ENCODE measurements around the gene PTH1R.
A peak's percentile ranks its signal among the peaks of the same experiment; 100 is the strongest.

PTH1R gene

DNA sequence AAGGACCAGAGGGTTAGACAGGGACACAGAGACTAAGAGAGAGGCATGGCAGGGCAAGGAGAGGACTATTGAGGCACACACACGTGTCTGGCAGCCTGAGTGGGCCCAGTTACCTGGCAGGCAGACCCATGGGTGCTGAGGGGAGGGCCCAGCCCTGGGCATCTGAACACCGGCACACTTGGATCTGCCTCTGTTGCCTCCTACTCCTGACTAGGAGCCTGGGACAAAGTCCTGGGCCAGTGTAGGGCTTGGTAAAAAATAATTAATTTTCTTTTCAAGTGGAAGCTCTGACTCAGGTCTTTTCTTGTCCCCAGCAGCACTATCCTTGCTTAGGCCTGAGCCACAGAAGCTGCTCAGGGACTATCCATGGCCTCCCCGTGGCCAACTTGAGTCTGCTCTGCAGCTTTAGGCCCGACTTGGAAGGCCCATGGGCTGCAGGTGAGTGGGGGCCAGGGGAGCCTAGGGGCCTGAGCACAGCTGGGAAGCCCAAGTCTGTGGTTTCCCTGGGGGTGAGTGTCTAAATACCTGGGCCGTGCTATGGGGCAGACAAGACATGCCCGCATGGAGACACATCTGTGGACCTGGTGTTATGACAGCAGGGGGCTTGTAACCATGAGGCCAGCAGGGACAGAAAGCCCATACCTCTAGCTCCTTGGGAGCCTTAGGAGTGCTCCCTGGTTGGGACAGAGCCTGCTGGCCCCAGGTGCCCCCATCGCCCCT, at the start of gene PTH1R:
TSS of gene PTH1R (plus strand) at position 316 of the 720 bp plus-strand sequence. CDS start 5,839 bp downstream, outside the sequence.
- DNase-seq = no peak

DNA sequence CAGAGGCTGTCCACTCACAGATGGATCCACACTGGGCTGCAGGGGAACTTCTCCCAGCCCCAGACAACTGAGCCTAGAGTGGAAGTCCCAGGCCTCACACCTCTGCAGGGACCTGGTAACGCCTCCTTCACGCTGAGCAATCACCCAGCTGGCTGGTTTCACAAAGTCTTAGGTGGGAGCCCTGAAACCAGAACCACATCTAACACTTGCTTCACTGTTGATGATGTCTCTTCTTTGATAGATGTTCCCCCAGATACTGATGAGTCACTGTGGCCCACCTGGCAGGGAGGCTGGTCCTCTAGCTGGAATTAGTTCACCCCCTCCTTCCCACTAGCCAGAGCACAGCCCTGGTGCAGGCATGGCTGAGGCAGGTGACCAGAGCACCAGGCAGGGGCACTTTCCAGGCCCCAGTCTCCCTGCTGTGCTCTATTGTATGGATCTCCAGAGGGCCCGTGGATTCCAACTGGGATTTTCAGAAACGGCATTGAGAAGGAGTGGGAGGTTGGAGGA, 47.8 kb upstream of the PTH1R start:
- no peak for DNase-seq

DNA sequence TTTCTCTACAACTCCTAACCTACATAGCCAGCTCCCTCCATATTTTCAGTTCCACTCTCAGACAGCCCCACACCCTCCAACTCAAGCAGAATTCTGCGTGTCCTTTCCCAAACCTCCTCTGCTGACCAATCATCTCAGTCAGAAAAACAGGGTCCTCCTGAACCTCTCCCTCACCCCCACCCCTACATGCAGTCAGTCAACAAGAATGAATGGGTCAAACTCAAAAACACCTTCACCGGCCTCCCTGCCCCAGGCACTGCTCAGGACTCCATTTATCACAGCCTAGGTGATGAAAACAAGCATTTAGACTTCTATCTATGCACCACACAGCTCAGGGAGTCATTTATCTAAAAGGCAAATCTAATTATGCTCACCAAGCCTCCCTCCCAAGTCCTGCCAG, 46.7 kb upstream of the PTH1R start:
- no peak for DNase-seq

DNA sequence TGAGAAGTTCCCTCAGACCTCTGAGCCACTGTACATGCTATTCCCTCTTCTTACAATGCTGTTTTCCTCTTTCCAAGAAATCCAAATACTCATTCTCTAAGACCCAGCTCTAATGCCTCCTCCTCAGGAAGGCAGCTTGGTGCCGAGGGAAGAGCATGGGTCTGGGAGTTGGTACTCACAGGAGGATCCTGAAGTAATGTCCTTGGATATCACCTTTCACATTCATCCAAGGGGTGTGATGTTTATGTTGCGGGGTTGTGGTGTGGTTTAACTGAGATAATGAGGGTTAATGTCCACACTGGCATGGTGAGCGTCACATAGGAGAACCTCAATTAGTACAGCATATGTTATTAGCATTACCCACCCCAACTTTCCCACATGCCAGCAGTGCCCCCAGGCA, 46.2 kb upstream of the PTH1R start:
- DNase-seq = no peak

DNA sequence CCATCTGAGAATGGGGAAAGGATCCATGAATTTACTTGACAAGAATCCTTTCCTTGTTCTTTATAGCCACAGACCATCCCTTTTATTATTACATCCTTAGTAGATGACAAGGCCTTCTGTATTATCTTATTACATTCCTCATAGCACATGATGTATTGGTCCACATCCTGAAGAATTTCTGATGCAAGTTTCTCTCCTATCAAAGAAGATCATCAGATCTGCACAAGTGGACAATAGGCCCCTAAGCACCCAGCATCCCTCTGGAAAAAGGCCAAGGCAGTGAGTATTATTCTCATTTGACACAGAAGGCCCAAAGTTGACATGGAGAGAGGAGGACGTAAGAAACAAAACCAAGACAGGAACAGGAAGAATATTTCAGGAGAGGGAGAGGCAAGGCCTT, 45.7 kb upstream of the PTH1R start:
- DNase-seq = no peak

DNA sequence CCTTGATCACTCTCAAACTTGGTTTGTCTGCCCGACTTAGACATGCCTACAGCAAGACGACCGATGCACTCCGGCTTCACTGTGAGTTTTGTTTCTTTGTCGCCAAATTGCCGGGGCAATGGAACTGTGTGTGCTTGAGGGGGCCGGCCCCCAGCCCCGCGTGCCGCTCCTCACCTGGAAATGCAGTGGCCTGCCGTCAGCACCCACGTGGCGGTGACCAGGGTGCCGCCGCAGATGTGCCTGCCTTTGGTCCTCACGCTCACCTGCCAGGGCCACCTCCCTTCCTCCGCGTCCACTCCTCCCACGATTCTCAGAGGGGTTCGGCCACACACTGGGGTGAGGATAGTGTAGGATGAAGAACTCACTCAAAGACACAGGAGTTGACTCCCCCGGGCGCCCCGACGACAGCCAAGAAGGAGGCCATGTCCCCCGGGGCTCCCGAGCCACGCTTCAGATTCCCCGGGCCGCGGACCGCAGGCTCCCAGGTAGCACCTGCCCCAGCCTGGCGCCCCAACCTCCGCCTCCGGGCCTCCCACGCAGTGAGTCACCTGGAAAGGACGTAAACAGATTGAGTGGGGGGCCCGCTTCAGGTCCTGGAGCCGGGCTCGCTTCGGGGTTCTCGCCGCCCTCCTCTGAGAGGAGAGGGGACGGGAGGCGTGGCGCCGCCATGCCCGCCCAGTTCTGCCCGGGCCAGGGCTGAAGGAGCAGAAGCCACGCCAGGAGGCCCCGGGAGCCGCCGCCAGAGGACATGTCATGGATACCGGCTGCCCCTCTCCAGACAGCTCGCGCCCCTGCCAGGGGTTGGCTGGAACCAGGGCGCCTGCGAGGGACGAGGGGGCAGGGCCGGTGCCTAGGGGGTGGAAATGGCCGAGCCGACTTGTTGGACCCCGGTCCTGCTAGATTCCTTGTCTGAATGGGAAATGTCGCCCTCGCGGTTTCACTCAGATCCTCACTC, 43.9 kb upstream of the PTH1R start:
- no peak for DNase-seq

DNA sequence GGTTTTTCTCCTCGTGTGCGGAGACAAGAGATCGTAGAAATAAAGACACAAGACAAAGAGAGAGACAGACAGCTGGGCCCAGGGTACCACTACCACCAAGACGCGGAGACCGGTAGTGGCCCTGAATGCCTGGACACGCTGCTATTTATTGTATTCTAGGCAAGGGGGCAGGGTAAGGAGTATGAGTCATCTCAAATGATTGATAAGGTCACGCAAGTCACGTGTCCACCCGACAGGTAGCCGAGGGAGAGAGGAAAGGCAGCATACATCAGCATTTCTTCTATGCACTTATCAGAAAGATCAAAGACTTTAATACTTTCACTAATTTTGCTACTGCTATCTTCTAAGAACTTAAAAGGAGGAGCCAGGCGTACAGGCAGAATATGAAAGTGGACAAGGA, 42.5 kb upstream of the PTH1R start:
- DNase-seq = no peak

DNA sequence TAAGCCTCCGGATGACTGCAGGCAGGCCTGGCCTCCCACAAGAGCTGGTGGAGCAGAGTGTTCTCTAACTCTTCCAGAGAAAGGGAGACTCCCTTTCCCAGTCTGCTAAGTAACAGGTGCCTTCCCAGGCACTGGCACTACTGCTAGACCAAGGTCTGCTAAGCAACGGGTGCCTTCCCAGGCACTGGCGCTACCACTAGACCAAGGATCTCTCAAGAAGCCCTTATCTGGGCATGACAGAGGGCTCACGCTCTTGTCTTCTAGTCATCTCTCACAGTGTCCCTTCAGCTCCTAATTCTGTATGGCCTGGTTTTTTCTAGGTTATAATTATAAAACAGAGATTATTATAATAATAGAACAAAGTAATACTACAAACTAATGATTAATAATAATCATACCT, 42.0 kb upstream of the PTH1R start:
- no peak for DNase-seq

DNA sequence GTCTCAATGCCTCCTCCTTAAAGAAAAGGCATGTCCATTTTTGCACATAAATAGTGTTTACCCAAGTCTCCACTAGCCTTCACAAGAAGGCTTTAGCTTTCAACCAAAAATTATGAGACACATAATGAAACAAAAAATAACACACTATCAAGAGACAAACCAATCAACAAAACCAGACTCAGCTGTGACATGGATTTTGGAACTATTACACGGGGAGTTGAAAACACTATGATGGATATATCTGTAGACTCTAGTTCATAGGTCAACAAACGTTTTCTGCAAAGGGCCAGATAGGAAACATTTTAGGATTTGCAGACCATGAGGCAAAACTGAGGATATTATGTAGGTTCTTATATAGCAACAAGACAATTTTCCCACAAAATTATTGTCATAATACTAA, 39.2 kb upstream of the PTH1R start:
- DNase-seq = no peak

DNA sequence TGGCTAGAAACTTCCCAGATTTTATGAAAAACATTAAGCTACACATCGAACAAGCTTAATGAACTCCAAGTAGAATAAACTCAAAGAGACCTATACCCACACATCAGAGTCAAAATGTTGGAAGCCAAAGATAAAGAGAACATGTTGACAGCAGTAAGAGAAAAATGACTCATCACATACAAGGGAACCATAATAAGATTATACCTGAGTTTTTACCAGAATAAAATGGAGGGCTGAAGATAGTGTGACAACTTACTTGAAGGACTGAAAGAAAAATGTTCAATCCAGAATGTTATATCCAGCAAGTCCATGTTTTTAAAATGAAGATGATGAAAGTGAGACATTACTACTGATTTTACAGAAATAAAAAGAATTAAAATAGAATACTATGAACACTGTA, 37.0 kb upstream of the PTH1R start:
- DNase-seq = no peak

DNA sequence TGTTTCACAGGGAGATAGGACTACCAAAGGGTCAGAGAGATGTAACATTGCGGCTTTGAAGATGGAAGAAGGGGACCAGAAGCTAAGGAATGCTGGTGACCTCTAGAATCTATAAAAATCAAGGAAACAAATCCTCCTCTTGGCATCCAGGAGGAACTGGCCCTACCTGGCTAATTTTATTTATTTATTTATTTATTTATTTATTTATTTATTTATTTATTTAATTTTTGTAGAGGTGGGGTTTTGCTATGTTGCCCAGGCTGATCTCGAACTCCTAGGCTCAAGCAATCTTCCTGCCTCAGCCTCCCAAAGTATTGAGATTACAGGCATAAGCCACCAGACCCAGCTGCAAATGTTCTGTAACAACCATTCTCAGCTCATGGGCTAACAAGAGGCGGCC, 34.0 kb upstream of the PTH1R start:
- no peak for DNase-seq

DNA sequence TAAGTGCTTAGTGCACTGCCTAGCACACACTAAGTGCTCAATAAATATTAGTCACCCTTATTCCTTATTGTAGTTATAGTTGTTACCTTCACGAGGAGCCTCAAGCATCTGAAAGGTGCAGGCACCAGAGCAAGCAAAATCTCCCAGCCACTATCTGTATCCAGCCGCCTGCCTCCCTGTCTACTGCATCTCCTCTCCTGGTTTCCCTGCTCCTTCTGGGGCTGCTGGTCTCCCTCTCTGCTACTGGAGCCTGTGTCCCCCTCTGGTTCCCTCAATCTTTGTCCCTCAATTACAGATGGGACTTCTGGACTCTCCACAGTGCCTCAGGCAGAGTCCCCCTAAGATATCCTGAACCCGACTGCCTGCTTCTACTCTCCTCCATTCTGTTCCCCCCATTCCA, 33.1 kb upstream of the PTH1R start:
- no peak for DNase-seq

DNA sequence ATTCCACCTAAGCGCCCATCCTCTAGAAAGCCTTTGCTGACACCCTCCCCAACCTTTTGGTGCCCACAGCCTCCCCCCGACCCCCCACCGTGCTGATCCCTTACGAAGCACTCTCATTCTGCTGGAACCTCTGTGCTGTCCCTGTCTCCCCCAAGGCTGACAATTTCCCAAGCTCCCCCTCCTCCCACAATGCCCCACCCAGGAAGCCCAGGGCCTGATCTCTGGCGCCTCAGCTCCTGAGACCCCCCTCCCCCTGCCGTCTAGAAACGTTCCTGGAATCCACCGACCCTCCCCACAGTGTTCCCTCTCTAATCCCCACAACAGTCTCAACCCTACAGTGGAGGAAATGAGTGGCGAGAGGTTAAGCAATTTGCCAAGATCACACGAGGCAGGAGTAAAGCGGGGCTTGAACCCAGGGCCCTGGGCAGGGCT, 32.6 kb upstream of the PTH1R start:
- no peak for DNase-seq

DNA sequence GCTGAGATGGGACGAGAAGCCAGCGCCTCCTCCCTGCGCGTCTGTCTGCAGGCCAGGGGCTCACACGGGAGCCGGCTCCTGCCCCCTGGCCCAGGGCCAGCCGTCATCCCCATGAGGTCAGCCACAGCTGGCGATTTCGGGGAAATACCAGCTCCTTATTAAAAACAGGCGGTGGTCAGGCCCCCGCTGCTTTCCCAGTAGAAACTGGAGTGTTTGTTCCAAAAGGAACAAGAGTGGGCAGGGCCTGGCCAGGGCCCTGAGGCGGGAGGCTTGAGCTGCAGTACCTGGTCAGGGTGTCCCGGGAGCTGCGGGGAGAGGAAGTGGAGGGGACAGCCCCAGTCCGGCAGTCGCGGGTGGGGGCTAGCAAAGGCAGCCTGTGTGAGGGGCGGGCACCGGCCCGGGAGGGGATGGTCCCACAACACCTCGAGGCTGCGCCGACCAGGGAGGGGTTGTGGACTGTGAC, 32.1 kb upstream of the PTH1R start:
- no peak for DNase-seq

DNA sequence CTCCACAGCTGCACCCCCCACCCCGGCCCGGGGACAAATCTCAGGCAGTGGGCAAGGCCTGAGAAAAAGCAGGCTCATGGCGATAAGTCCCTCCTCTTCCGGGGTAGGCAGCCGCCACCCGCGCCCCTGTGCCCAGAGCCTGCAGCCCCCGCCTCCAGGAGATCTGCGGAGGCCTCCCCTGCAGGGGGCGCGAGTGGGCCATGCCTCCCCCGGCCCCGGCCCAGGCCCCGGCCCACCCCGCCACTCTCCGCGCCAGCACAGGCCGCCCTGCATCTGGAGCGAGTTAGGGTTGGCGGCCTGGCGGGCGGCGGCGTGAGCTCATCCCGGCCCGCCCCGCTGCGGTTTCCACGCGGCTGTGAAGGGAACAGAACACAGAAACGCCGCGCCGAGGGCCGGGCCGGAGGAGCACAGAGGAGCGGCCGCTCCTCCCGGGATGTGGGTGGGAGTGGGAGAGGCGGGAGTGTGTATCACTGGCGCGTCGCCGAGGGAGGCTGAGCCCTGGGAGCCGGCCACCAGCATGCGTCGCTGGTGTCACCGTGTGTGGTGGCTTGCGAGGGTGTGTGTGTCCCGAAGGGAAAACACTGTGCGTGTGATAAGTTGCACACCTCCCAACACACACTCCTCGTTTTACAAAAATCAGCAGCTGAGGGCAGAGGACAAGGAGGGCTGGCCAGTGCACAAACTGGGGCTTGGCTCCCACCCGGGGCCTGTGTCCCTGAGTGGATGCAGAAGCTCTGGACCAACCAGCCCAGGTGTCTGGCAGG, 31.5 kb upstream of the PTH1R start:
- peak; percentile 66 to 70 for DNase-seq

DNA sequence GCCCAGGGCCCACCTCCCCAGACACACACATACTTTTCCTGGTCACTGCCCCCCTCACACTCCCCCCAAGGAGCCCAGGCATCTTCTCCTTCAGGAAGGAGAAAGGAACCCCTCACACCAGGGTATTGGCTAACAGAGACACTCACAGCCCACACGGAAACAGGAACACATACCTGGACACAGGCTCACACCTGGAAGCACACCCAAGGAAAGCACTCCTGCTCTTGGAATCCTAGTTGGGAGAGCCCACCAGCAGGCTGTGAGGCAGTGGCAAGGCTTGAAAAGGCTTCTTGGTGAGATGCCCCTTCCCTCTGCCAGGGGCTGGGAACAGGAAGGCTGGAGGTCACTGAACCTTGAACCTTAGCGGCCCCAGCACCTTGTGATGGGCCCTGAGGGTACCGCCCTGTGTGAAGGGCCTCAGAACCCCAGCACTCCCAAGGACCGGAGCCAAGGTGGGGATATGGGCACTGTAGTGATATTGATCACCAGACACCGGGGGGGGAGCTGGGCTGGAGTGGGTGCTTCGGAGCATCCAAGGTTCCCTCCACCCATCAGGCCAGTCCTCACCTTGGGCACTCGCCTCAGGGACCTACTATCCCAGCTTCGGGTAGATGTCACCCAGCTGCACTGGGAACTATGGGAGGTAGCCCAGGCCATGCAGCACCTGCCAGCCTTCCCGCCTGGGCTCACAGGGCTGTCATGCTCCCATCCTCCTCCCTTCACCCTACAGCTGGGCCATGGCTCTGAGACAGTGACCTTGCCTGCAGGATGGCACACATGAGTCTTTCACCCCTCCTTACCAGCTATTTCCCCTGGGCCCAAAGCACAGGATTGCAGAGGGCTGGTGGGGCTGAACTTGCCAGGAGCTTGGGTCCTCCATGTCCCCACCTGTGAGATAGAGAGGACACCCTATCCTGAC, 30.6 kb upstream of the PTH1R start:
- no peak for DNase-seq

DNA sequence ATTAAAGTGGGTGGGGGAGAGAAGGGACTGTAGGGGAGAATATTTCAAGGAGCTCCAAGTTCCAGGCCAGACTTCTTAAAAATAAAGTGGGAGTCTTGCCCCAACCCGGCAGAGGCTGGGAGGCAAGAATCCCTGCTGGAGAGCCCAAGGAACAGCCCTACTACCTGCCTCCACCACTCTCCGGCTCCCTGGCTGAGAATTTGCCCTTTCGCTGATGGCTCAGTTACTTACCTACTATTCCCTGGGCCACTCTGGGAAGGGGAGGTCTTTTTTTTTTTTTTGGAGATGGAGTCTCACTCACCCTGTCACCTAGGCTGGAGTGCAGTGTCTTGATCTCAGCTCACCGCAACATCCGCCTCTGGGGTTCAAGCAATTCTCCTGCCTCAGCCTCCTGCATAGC, 29.8 kb upstream of the PTH1R start:
- DNase-seq = no peak

DNA sequence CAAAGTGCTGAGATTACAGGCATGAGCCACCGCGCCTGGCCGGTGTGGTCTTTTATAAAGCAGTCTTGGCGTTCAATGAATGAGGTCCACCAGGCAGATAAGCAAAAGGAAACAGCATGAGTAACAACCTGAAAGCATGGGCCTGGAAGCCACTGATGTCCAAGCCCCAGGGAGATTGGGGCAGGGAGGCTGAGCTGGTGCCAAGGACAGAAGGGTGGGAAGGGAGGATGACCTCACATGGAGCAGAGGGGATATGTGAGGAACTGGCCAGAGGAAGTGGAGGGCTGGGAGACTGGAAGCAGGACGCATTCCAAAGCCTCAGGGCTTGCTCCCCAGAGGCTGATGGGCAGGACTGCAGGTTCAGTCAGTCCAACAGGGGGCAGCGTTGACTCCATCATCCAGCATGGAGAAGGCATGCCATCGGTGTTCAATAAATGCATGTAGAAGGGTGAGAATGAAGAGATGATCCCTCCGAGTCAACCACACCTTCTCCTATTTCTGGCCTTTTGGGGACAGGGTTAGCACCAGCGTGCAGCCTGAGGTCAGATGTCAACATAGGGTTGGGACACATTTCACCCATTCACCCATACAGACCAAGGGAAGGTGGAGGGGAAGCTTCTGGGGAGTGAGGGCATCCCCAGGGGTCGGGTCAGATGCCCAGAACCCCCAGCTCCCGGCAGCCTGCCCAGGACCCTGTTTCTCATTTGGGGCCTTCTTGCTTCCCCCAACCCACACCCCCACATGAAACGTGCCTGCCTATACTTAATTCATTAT, 29.1 kb upstream of the PTH1R start:
- peak in 1 of 2 experiments; percentile 18 for DNase-seq

DNA sequence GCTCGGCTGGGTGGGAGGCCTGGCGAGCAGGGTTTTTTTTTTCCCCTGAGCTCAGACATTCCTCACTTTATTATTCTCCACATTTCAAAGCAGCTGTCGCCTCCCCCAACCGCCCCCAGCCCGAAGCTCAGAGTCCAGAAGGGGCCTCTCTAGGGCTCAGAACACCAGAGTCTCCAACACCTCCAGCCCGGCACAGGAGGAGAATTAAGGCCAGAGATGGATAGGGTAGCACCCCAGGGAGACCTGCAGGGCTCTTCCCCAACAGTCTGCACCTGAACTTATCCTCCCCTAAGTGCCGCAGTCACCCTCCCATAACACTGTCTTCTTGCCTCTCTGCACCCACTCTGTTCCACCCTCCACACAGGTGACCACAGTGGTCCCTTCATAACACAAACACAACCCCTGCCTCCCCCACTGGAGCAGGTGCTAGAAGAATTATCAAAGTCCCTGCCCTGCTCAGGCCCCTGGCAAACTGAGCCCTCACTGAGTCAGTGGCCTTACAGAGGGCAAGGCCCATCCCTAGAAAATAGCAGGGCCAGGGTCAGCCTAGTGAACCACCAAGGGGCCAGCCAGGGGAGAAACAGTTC, 28.4 kb upstream of the PTH1R start:
- no peak for DNase-seq

DNA sequence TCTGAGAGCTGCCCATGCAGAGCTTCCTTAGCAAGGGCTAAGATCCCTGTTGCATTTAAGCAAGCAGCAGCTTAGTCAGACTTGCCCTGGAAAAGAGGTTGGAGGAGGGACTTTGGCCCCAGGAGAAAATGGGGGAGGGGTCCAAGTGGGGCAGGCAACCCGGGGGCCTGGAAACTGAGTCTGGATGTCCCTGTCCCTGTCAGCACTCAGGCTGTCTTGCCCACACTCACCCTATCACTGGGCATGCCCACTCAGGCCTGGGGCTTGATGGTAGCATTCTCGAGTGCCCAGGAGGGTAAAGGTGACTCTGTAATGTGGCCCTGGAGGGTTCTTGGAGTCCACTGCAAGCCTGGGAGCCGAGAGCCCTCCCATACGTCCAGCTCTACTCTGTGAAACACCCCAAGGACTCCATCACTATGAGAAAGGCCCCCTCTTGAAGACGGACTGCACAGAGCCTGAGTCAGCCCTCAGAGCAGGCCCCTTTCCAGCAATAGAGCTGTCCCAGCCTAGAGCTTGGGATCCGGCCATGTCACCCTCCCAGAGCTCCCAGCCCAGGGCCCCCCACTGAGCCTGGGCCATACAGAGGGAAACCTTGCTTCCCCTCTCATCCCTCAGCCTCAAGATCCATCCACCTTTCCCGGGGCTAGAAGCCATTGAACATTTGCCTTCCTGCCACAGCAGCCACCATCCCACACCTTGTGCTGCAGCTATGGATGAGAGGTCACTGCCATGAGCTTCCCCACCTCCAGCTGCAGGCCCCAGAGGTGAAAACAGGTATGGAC, 27.6 kb upstream of the PTH1R start:
- DNase-seq = no peak

All from activated CD4-positive, alpha-beta T cell treated with anti-CD3 and anti-CD28 coated beads, Interleukin-2, amount 50 U/mL, for 4 hours (primary cell).